Fibroblast of lung (primary cell): Measurements from ENCODE around the gene NDUFA6.

Source experiments
- EZH2 ChIP-seq: IDR thresholded peaks from 2 replicates; pipeline ENCODE4 v1.5.1; 2012; ENCODE audit warnings: low read length, control low read depth, mild to moderate bottlenecking; ENCODE audit errors: missing control alignments
- TF ChIP-seq, protein P1 (sequence below), 2 donors: IDR thresholded peaks in 1 of 2; conservative IDR thresholded peaks in 1 of 2; 1 replicate in 1 of 2; 2 replicates in 1 of 2; pipeline ENCODE4 v1.5.1; 2011 to 2012; ENCODE audit warnings: low read length in 2 of 2, control low read depth in 1 of 2, inconsistent platforms in 1 of 2, low read depth in 1 of 2, mild to moderate bottlenecking in 1 of 2

DNA sequence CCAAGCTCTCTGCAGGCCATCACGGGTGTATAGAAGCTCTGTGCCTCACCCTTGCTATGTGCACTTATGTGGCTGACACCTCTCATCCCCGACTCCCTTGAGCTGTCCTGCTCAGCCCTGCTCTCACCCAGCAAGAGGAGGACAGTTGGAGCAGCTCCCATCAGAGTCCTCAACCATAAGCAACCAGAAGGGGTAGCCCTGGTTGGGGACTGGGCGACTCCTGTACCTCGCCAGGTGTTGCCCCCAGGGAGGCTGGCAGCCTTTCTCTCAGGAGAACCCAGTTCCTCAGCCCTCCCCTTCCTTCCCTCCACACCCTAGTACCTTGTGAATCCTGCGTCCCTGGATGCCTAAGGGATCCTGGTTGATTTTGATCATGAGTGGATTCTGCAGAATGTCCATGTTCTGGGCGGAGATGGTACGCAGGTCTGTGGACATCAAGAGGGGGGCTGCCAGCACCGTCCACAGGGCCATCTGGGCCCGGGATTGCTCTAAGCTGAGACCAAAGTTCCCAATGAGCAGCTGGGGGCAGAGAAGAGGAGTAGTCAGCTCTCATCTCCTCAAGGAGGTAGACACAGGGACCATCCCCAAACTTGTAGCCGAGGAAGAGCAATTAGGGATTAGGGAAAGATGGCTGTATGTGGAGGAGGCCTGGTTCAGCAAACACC, 27.9 kb downstream of the NDUFA6 start:
- TF ChIP-seq, protein P1, sequence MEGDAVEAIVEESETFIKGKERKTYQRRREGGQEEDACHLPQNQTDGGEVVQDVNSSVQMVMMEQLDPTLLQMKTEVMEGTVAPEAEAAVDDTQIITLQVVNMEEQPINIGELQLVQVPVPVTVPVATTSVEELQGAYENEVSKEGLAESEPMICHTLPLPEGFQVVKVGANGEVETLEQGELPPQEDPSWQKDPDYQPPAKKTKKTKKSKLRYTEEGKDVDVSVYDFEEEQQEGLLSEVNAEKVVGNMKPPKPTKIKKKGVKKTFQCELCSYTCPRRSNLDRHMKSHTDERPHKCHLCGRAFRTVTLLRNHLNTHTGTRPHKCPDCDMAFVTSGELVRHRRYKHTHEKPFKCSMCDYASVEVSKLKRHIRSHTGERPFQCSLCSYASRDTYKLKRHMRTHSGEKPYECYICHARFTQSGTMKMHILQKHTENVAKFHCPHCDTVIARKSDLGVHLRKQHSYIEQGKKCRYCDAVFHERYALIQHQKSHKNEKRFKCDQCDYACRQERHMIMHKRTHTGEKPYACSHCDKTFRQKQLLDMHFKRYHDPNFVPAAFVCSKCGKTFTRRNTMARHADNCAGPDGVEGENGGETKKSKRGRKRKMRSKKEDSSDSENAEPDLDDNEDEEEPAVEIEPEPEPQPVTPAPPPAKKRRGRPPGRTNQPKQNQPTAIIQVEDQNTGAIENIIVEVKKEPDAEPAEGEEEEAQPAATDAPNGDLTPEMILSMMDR (conservative IDR thresholded peaks at IDR 0.05 in 1 of 2, IDR thresholded peaks at IDR 0.05 in 1 of 2; ENCODE audit: low read depth in 1 of 2, low read length in 2 of 2): no peak
- no peak for TF ChIP-seq EZH2
